Neural cell (in vitro differentiated cells): Measurements from ENCODE around the gene PSPN. TPM values are rescaled to one million over a fixed set of nuclear protein-coding genes. Genes with fewer than 3 reads are reported as not detected.

Experiments
- H2AFZ ChIP-seq: fragments of 200-600, 300-800 bp; sonication (generic), shearing (Covaris generic); 2 replicates; pipeline ENCODE4 v1.6.0; 2014; ENCODE audit warnings: low read depth, mild to moderate bottlenecking, antibody characterized with exemption, low read length, moderate library complexity
- H3F3A ChIP-seq: fragments of 200-600 bp; shearing (Covaris generic); 2 replicates; pipeline ENCODE4 v1.6.1; 2016; ENCODE audit warnings: mild to moderate bottlenecking, moderate library complexity, mixed read lengths, antibody characterized with exemption, low read length; ENCODE audit not compliant: insufficient read depth, poor library complexity, severe bottlenecking
- H3K27ac ChIP-seq: fragments of 200-600, 300-800 bp; sonication (generic), shearing (Covaris generic); 2 replicates; pipeline ENCODE4 v1.5.1; 2014; ENCODE audit warnings: mild to moderate bottlenecking, low read length, moderate library complexity
- H3K27me3 ChIP-seq: fragments of 300-800, 200-600 bp; sonication (generic), shearing (Covaris generic); 2 replicates; pipeline ENCODE4 v1.6.0; 2014; ENCODE audit warnings: mild to moderate bottlenecking, low read depth, low read length, moderate library complexity; ENCODE audit not compliant: insufficient read depth
- H3K36me3 ChIP-seq: fragments of 300-800, 200-600 bp; sonication (generic), shearing (Covaris generic); 2 replicates; pipeline ENCODE4 v1.5.1; 2014; ENCODE audit warnings: mild to moderate bottlenecking, antibody characterized with exemption, low read length, moderate library complexity; ENCODE audit not compliant: insufficient read depth
- H3K4me2 ChIP-seq: fragments of 300-800, 200-600 bp; sonication (generic), shearing (Covaris generic); 2 replicates; pipeline ENCODE4 v1.6.0; 2014; ENCODE audit warnings: mild to moderate bottlenecking, low read length
- H3K4me3 ChIP-seq: fragments of 300-800, 200-600 bp; sonication (generic), shearing (Covaris generic); 2 replicates; pipeline ENCODE4 v1.5.1; 2014; ENCODE audit warnings: mild to moderate bottlenecking, low read length, moderate library complexity
- H3K79me2 ChIP-seq: fragments of 200-600 bp; shearing (Covaris generic); replicated peaks from 2 replicates; pipeline ENCODE4 v1.6.0; 2014; ENCODE audit warnings: mild to moderate bottlenecking, low read length, moderate library complexity; ENCODE audit not compliant: insufficient read depth
- H3K9ac ChIP-seq: fragments of 300-800, 200-600 bp; sonication (generic), shearing (Covaris generic); 2 replicates; pipeline ENCODE4 v1.6.1; 2016; ENCODE audit warnings: mild to moderate bottlenecking, low read length, mixed read lengths
- H3K9me2 ChIP-seq: fragments of 200-600 bp; shearing (Covaris generic); 2 replicates; pipeline ENCODE4 v1.6.1; 2016; ENCODE audit warnings: mild to moderate bottlenecking, low read length, mixed read lengths; ENCODE audit not compliant: insufficient read depth
- H3K9me3 ChIP-seq: fragments of 200-600, 300-800 bp; sonication (generic), shearing (Covaris generic); 2 replicates; pipeline ENCODE4 v1.6.1; 2016; ENCODE audit warnings: mild to moderate bottlenecking, mixed run types, low read length, moderate library complexity, mixed read lengths
- H4K20me1 ChIP-seq: fragments of 200-600 bp; shearing (Covaris generic); 2 replicates; pipeline ENCODE4 v1.6.1; 2016; ENCODE audit warnings: mild to moderate bottlenecking, mixed run types; ENCODE audit not compliant: insufficient read depth
- CTCF ChIP-seq: fragments of 450-650 bp; IDR thresholded peaks from 2 replicates; pipeline ENCODE4 v1.5.1; 2014; ENCODE audit warnings: antibody characterized with exemption, mild to moderate bottlenecking, moderate library complexity; ENCODE audit not compliant: poor library complexity, severe bottlenecking
- EP300 ChIP-seq: fragments of 450-650 bp; conservative IDR thresholded peaks from 2 replicates; pipeline ENCODE4 v1.6.1; 2014; ENCODE audit warnings: antibody characterized with exemption, mild to moderate bottlenecking, moderate library complexity; ENCODE audit not compliant: poor library complexity, severe bottlenecking
- EZH2 ChIP-seq: fragments of 200-600, 300-800 bp; shearing (Covaris generic), sonication (generic); IDR thresholded peaks from 2 replicates; pipeline ENCODE4 v1.6.1; 2014; ENCODE audit warnings: antibody characterized with exemption, low read length, borderline replicate concordance, mild to moderate bottlenecking; ENCODE audit not compliant: insufficient read depth, poor library complexity, severe bottlenecking
- MXI1 ChIP-seq: fragments of 450-650 bp; conservative IDR thresholded peaks from 2 replicates; pipeline ENCODE4 v1.6.1; 2014; ENCODE audit warnings: antibody characterized with exemption, mild to moderate bottlenecking; ENCODE audit not compliant: poor library complexity, severe bottlenecking
- POLR2AphosphoS5 ChIP-seq: IDR thresholded peaks from 2 replicates; pipeline ENCODE4 v1.6.1; 2012
- RAD21 ChIP-seq: fragments of 450-650 bp; conservative IDR thresholded peaks from 2 replicates; pipeline ENCODE4 v1.6.1; 2014; ENCODE audit warnings: antibody characterized with exemption, mild to moderate bottlenecking, moderate library complexity
- SMC3 ChIP-seq: fragments of 450-650 bp; conservative IDR thresholded peaks from 2 replicates; pipeline ENCODE4 v1.6.1; 2014; ENCODE audit warnings: antibody characterized with exemption, mild to moderate bottlenecking, moderate library complexity; ENCODE audit not compliant: poor library complexity
- TAF1 ChIP-seq: IDR thresholded peaks from 2 replicates; pipeline ENCODE4 v1.6.1; 2012; ENCODE audit warnings: low read depth
- polyA plus RNA-seq: library from polyadenylated mRNA; depleted of rRNA; stranded (reverse); fragments of >200 nt; gene quantifications from 2 replicates; pipeline ENCODE4 v1.2.3, GENCODE V29; 2014
- TF ChIP-seq, protein P1 (sequence below): IDR thresholded peaks from 2 replicates; pipeline ENCODE4 v1.6.1; 2012; ENCODE audit warnings: borderline replicate concordance

The PSPN gene
- polyA plus RNA-seq, 1 donor from 2014 or later: 1.5 TPM

DNA sequence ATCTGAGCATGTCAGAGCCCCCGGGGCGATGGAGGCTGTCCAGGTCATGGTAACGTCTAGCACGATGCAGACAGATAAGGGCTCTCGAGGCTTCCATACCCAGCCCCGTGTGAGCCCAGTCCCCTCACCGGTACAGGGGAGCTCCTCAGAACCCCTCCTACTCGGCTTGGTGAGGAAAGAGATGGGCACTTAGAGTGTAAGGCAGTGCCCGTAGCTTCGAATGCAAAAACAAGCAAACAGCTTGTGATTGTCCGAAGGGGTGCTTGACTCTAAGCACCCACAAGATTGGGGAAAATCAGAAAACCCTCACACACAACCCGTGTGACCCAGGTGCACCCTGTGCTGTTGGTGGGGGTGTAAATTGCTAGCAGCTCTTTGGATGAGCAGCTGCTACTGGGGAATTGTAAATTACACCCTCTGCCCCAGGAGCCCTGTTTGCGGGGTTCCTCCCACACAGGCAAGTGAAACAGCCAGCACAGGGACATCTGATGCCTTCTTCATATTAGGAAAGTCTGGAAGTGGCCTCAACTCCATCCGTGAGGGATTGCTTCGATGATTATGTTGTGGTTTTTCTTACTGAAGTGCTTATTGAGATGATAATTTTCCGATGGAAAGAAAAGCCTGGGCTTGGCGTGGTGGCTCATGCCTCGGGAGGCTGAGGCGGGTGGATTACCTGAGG is 918 bp upstream of the PSPN start:
- no peak overlapping the region for H3K27ac ChIP-seq
- no peak overlapping the region for H3K4me3 ChIP-seq
- no peak overlapping the region for H3K9ac ChIP-seq
- no peaks in the 10 kb centered on the region for H3K79me2 ChIP-seq
- H3K9me2 ChIP-seq: no peaks in the 10 kb centered on the region
- H4K20me1 ChIP-seq: no peaks in the 10 kb centered on the region
- peaks cover 7% of the 10 kb centered on the region for H3K9me3 ChIP-seq
- no peaks in the 10 kb centered on the region for H3K27me3 ChIP-seq
- no peak overlapping the region for H2AFZ ChIP-seq
- no peak overlapping the region for H3K4me2 ChIP-seq
- TF ChIP-seq TAF1 (no peak), EZH2 (no peak), EP300 (no peak), SMC3 (no peak), MXI1 (no peak), POLR2AphosphoS5 (no peak), CTCF (no peak), RAD21 (no peak)
- TF ChIP-seq, protein P1, sequence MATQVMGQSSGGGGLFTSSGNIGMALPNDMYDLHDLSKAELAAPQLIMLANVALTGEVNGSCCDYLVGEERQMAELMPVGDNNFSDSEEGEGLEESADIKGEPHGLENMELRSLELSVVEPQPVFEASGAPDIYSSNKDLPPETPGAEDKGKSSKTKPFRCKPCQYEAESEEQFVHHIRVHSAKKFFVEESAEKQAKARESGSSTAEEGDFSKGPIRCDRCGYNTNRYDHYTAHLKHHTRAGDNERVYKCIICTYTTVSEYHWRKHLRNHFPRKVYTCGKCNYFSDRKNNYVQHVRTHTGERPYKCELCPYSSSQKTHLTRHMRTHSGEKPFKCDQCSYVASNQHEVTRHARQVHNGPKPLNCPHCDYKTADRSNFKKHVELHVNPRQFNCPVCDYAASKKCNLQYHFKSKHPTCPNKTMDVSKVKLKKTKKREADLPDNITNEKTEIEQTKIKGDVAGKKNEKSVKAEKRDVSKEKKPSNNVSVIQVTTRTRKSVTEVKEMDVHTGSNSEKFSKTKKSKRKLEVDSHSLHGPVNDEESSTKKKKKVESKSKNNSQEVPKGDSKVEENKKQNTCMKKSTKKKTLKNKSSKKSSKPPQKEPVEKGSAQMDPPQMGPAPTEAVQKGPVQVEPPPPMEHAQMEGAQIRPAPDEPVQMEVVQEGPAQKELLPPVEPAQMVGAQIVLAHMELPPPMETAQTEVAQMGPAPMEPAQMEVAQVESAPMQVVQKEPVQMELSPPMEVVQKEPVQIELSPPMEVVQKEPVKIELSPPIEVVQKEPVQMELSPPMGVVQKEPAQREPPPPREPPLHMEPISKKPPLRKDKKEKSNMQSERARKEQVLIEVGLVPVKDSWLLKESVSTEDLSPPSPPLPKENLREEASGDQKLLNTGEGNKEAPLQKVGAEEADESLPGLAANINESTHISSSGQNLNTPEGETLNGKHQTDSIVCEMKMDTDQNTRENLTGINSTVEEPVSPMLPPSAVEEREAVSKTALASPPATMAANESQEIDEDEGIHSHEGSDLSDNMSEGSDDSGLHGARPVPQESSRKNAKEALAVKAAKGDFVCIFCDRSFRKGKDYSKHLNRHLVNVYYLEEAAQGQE: no peak
- H3F3A ChIP-seq: no peaks in the 10 kb centered on the region
- H3K36me3 ChIP-seq: peaks cover 11% of the 10 kb centered on the region

- Histone ChIP-seq H3K9me2 (no peaks in the 10 kb centered on the region), H2AFZ (no peak overlapping the region), H3K4me2 (no peak overlapping the region), H3K27me3 (no peaks in the 10 kb centered on the region), H3F3A (no peaks in the 10 kb centered on the region), H3K36me3 (peaks cover 4% of the 10 kb centered on the region), H3K9ac (no peak overlapping the region), H3K9me3 (peaks cover under 1% of the 10 kb centered on the region), H4K20me1 (no peaks in the 10 kb centered on the region), H3K79me2 (no peaks in the 10 kb centered on the region), H3K4me3 (no peak overlapping the region), H3K27ac (no peak overlapping the region)
- TF ChIP-seq SMC3 (no peak), MXI1 (no peak), POLR2AphosphoS5 (no peak), CTCF (no peak), EZH2 (no peak), TAF1 (no peak), RAD21 (no peak), EP300 (no peak)
- TF ChIP-seq, protein P1: no peak
Measured at GRCh38 chr19:6374711-6375410, 872 bp downstream of the PSPN start.
